ENCODE data around the gene KIAA2012.

DNA sequence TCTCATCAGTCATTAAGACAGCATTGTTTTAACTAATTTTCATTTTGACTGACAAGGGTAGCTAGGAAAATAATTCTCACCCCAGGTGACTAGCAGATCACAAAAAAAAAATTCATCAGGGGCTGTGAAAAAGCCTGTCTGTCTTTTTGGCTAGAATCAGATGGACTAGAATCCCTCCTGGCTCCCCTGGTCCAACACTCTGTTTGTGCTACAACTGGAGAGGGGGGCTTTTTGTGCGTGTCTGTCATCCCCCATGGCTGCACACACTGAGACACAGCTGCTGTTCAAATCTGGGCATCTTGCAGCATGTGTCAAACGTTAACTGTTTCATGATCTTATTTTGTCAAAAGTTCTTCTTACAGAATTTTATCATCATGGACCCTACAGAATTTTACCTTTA is 51.2 kb downstream of the KIAA2012 start:
- TF ChIP-seq, protein P1, sequence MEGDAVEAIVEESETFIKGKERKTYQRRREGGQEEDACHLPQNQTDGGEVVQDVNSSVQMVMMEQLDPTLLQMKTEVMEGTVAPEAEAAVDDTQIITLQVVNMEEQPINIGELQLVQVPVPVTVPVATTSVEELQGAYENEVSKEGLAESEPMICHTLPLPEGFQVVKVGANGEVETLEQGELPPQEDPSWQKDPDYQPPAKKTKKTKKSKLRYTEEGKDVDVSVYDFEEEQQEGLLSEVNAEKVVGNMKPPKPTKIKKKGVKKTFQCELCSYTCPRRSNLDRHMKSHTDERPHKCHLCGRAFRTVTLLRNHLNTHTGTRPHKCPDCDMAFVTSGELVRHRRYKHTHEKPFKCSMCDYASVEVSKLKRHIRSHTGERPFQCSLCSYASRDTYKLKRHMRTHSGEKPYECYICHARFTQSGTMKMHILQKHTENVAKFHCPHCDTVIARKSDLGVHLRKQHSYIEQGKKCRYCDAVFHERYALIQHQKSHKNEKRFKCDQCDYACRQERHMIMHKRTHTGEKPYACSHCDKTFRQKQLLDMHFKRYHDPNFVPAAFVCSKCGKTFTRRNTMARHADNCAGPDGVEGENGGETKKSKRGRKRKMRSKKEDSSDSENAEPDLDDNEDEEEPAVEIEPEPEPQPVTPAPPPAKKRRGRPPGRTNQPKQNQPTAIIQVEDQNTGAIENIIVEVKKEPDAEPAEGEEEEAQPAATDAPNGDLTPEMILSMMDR (IDR thresholded peaks at IDR 0.05) = no peak
- no peak for TF ChIP-seq POLR2A (IDR thresholded peaks at IDR 0.05)

Measured in uterus (tissue), 2 donors.